Tibial nerve (tissue), 3 donors: Measurements from ENCODE around the gene RETREG2.

ENCODE experiments used
- CTCF ChIP-seq, 5 experiments: fragments of 200-600 bp in 3 of 5; fragments of 450-650 bp in 2 of 5; sonication (generic) in 3 of 5; IDR thresholded peaks; one replicate each; pipeline ENCODE4 v1.5.1; 2016 to 2019; ENCODE audit warnings: antibody characterized with exemption in 5 of 5, mild to moderate bottlenecking in 3 of 5, moderate library complexity in 2 of 5
- POLR2A ChIP-seq, 2 donors: fragments of 450-650 bp; IDR thresholded peaks; one replicate each; pipeline ENCODE4 v1.6.1; 2017; ENCODE audit warnings: antibody characterized with exemption in 2 of 2, mild to moderate bottlenecking in 2 of 2, moderate library complexity in 2 of 2

GRCh38 chr2:219149667-219150066, 28.4 kb upstream of the RETREG2 start:
- no peak for TF ChIP-seq CTCF (IDR thresholded peaks at IDR 0.05)
- no peak for TF ChIP-seq POLR2A (IDR thresholded peaks at IDR 0.05)
